Naive thymus-derived CD4-positive, alpha-beta T cell (primary cell): Measurements from ENCODE around the gene FUCA1. TPM values are rescaled to one million over a fixed set of nuclear protein-coding genes. Genes with fewer than 3 reads are reported as not detected.

ENCODE experiments used
- ATAC-seq: fragments of 150-1000 bp; cut with Tn5 transposase; 2 replicates; pipeline ENCODE4 v1.10.0; 2021; ENCODE audit warnings: mild to moderate bottlenecking, moderate library complexity
- CTCF ChIA-PET: fragments of 350-600 bp; sonication (Branson Sonifier 250); formaldehyde crosslinking; loops from one replicate; lab custom pipeline; 2021; ENCODE audit warnings: antibody characterized with exemption; lab: Charles Lee
- POLR2A ChIA-PET: fragments of 350-600 bp; sonication (Branson Sonifier 250); formaldehyde crosslinking; loops from one replicate; lab custom pipeline; 2021; ENCODE audit warnings: antibody characterized with exemption, inconsistent platforms; lab: Charles Lee
- DNase-seq, 9 donors: peaks; one replicate each; pipeline versions ENCODE4 v3.0.0 to v3.0.0-alpha.2; 2020 to 2022; ENCODE audit warnings: mixed read lengths in 1 of 9
- H3K27ac ChIP-seq: one replicate; pipeline ENCODE4 v1.7.0; 2013; ENCODE audit warnings: mild to moderate bottlenecking, low read depth, low read length, moderate library complexity
- H3K27me3 ChIP-seq, 2 donors: one replicate each; pipeline ENCODE4 v1.7.0; 2013; ENCODE audit warnings: low read length in 2 of 2, mild to moderate bottlenecking in 2 of 2, moderate library complexity in 2 of 2; ENCODE audit not compliant: control insufficient read depth in 2 of 2, insufficient read depth in 2 of 2
- H3K36me3 ChIP-seq, 3 experiments: 1 replicate in 2 of 3; 2 replicates in 1 of 3; pipeline ENCODE4 v1.7.0; 2013; ENCODE audit warnings: low read length in 3 of 3, mild to moderate bottlenecking in 3 of 3, moderate library complexity in 1 of 3; ENCODE audit not compliant: insufficient read depth in 3 of 3, control insufficient read depth in 2 of 3
- H3K4me1 ChIP-seq, 2 donors: one replicate each; pipeline ENCODE4 v1.7.0; 2013; ENCODE audit warnings: low read length in 2 of 2, mild to moderate bottlenecking in 2 of 2, moderate library complexity in 1 of 2; ENCODE audit not compliant: control insufficient read depth in 2 of 2, insufficient read depth in 2 of 2
- H3K4me3 ChIP-seq: 2 replicates; pipeline ENCODE4 v1.7.0; 2013; ENCODE audit warnings: mild to moderate bottlenecking, low read length
- H3K9me3 ChIP-seq, 3 experiments: 1 replicate in 2 of 3; 2 replicates in 1 of 3; pipeline ENCODE4 v1.7.0; 2013; ENCODE audit warnings: low read length in 3 of 3; ENCODE audit not compliant: control insufficient read depth in 2 of 3
- H3K27ac Mint-ChIP-seq, 9 donors: one replicate each; pipeline ENCODE4 v1.8.0; 2020 to 2022; ENCODE audit warnings: mixed read lengths in 9 of 9, mild to moderate bottlenecking in 8 of 9, moderate library complexity in 5 of 9, inconsistent platforms in 2 of 9
- H3K27me3 Mint-ChIP-seq, 5 donors: one replicate each; pipeline ENCODE4 v1.8.0; 2021 to 2022; ENCODE audit warnings: mixed read lengths in 5 of 5, mild to moderate bottlenecking in 1 of 5
- H3K36me3 Mint-ChIP-seq, 5 donors: one replicate each; pipeline ENCODE4 v1.8.0; 2020 to 2022; ENCODE audit warnings: mixed read lengths in 5 of 5, mild to moderate bottlenecking in 3 of 5, inconsistent platforms in 1 of 5
- H3K4me1 Mint-ChIP-seq, 7 donors: one replicate each; pipeline ENCODE4 v1.8.0; 2020 to 2022; ENCODE audit warnings: mixed read lengths in 7 of 7, mild to moderate bottlenecking in 3 of 7, inconsistent platforms in 1 of 7
- H3K4me3 Mint-ChIP-seq, 10 donors: one replicate each; pipeline ENCODE4 v1.8.0; 2020 to 2022; ENCODE audit warnings: mild to moderate bottlenecking in 10 of 10, mixed read lengths in 10 of 10, moderate library complexity in 6 of 10, inconsistent platforms in 2 of 10
- H3K9me3 Mint-ChIP-seq, 11 donors: one replicate each; pipeline ENCODE4 v1.8.0; 2020 to 2022; ENCODE audit warnings: mixed read lengths in 11 of 11, mild to moderate bottlenecking in 4 of 11, inconsistent platforms in 1 of 11, moderate library complexity in 1 of 11
- intact Hi-C, 2 donors: fragments of 100-400 bp; cut with micrococcal nuclease; formaldehyde crosslinking; loops; one replicate each; pipeline ENCODE4 v1.15.1; 2023
- polyA plus RNA-seq, 2 donors: library from polyadenylated mRNA; unstranded; fragments of 300-500 nt; fragmentation: Illumina TruSeq; gene quantifications; one replicate each; pipeline ENCODE4 v1.2.3, GENCODE V29; 2021
- total RNA-seq, 6 experiments: library from RNA in 5 of 6; stranded (reverse) in 5 of 6; gene quantifications; 1 replicate in 5 of 6; 2 replicates in 1 of 6; pipeline ENCODE4 v1.2.3 and lab custom pipeline; 2021 to 2026

FUCA1 gene
- total and polyA plus RNA-seq, 7 experiments from 2014 or later, result 4.9 to 62.7 (median 16.3) TPM

- ChIA-PET CTCF (interaction anchor here (0.7 to 2.3 kb wide), 2 partner anchors 14 to 43 kb away, joined by 3 to 10 read pairs; no protein-coding TSS in a partner anchor), POLR2A (interaction anchor here (0.6 to 5.2 kb wide), 20 partner anchors 9 to 821 kb away, joined by 3 to 41 read pairs (median 4); partner anchors contain the start of genes CNR2, GALE, LYPLA2 and PITHD1)
- no peak for DNase-seq
- peak; percentile 20 for ATAC-seq
- Mint-ChIP-seq H3K27me3 (peaks cover 0 to 8% (median 0%) of the 10 kb centered on the region in 5 donors), H3K9me3 (no peaks in the 10 kb centered on the region), H3K36me3 (peaks cover 0 to 4% (median 0%) of the 10 kb centered on the region in 5 donors), H3K27ac (peak overlapping the region; percentile 76 to 98 (median 96)), H3K4me3 (peak overlapping the region; percentile 86 to 96 (median 94)), H3K4me1 (peaks cover 11 to 27% (median 20%) of the 10 kb centered on the region in 7 donors)
- Histone ChIP-seq H3K27me3 (no peaks in the 10 kb centered on the region), H3K4me1 (peaks cover 6% of the 10 kb centered on the region in 2 donors), H3K36me3 (peaks cover 0 to 5% (median 0%) of the 10 kb centered on the region in 3 experiments), H3K4me3 (peak overlapping the region; percentile 95), H3K27ac (peak overlapping the region; percentile 95), H3K9me3 (no peaks in the 10 kb centered on the region)
- intact Hi-C loops, result loop anchor here (1.0 to 2.0 kb wide), 7 partner anchors 12 to 133 kb away; partner anchors contain the start of genes FUCA1 (in 2 of the 2), GALE (in 1 of the 2), PITHD1 (in 1 of the 2) and PNRC2 (in 1 of the 2)
Observed at GRCh38 chr1:23825762-23826522, 42.1 kb downstream of the FUCA1 start.

GRCh38 chr1:23825076-23825761 is 42.9 kb downstream of the FUCA1 start, which contains the start of gene HMGCL:
Gene HMGCL, minus strand, starts transcription at chr1:23825429. Its CDS starts 14 bp downstream, at chr1:23825415.
- H3K4me3 ChIP-seq, result peak within 1 kb of the TSS; percentile 95
- H3K36me3 Mint-ChIP-seq, result peaks cover 0 to 7% (median 2%) of the 10 kb centered on the region in 5 donors
- DNase-seq (peak; percentile 64 to 89 (median 81)), ATAC-seq (peak; percentile 99)
- ChIA-PET CTCF (interaction anchor here (0.7 to 2.3 kb wide), 3 partner anchors 9 to 44 kb away, joined by 3 to 10 read pairs (median 3); no protein-coding TSS in a partner anchor), POLR2A (interaction anchor here (0.6 to 5.2 kb wide), 27 partner anchors 9 to 723 kb away, joined by 3 to 41 read pairs (median 3); partner anchors contain the start of genes CNR2, ELOA, GALE and LYPLA2)
- peaks cover 6% of the 10 kb centered on the region in 2 donors for H3K4me1 ChIP-seq
- peaks cover 0 to 5% (median 0%) of the 10 kb centered on the region in 5 donors for H3K27me3 Mint-ChIP-seq
- peak within 1 kb of the TSS; percentile 86 to 96 (median 94) for H3K4me3 Mint-ChIP-seq
- peak within 1 kb of the TSS; percentile 76 to 98 (median 96) for H3K27ac Mint-ChIP-seq
- no peaks in the 10 kb centered on the region for H3K27me3 ChIP-seq
- peak within 1 kb of the TSS; percentile 95 for H3K27ac ChIP-seq
- H3K9me3 ChIP-seq, result no peaks in the 10 kb centered on the region
- peaks cover 0 to 7% (median 0%) of the 10 kb centered on the region in 3 experiments for H3K36me3 ChIP-seq
- intact Hi-C loops, result loop anchor here (1.0 to 2.0 kb wide), 7 partner anchors 13 to 134 kb away; partner anchors contain the start of genes FUCA1 (in 2 of the 2), GALE (in 1 of the 2), PITHD1 (in 1 of the 2) and PNRC2 (in 1 of the 2)
- H3K9me3 Mint-ChIP-seq, result no peaks in the 10 kb centered on the region
- peaks cover 11 to 33% (median 20%) of the 10 kb centered on the region in 7 donors for H3K4me1 Mint-ChIP-seq

- Histone ChIP-seq H3K9me3 (no peaks in the 10 kb centered on the region), H3K4me1 (peaks cover 6% of the 10 kb centered on the region in 2 donors), H3K36me3 (peaks cover 0 to 12% (median 0%) of the 10 kb centered on the region in 3 experiments), H3K4me3 (peak overlapping the region; percentile 95), H3K27me3 (no peaks in the 10 kb centered on the region), H3K27ac (peak overlapping the region; percentile 95)
- Mint-ChIP-seq H3K4me1 (peaks cover 11 to 33% (median 20%) of the 10 kb centered on the region in 7 donors), H3K4me3 (peak overlapping the region; percentile 86 to 96 (median 94)), H3K27ac (peak overlapping the region; percentile 76 to 98 (median 96)), H3K27me3 (peaks cover 0 to 3% (median 0%) of the 10 kb centered on the region in 5 donors), H3K9me3 (no peaks in the 10 kb centered on the region), H3K36me3 (peaks cover 0 to 9% (median 3%) of the 10 kb centered on the region in 5 donors)
- ATAC-seq (peak; percentile 4), DNase-seq (no peak)
- intact Hi-C loops, result loop anchor here (1.0 to 2.0 kb wide), 7 partner anchors 14 to 135 kb away; partner anchors contain the start of genes FUCA1 (in 2 of the 2), GALE (in 1 of the 2), PITHD1 (in 1 of the 2) and PNRC2 (in 1 of the 2)
- POLR2A ChIA-PET, result interaction anchor here (0.6 to 5.2 kb wide), 18 partner anchors 8 to 480 kb away, joined by 3 to 41 read pairs (median 3); partner anchors contain the start of genes ELOA, GALE, PITHD1 and PNRC2
- CTCF ChIA-PET, result interaction anchor here (1.1 to 2.3 kb wide), 2 partner anchors 8 to 13 kb away, joined by 3 to 10 read pairs; no protein-coding TSS in a partner anchor
Observed at GRCh38 chr1:23824711-23825075, 43.4 kb downstream of the FUCA1 start.

- Histone ChIP-seq H3K36me3 (peaks cover 0 to 15% (median 0%) of the 10 kb centered on the region in 3 experiments), H3K27me3 (no peaks in the 10 kb centered on the region), H3K4me1 (peaks cover 6% of the 10 kb centered on the region in 2 donors), H3K9me3 (no peaks in the 10 kb centered on the region), H3K27ac (peak overlapping the region; percentile 95), H3K4me3 (no peak overlapping the region)
- H3K9me3 Mint-ChIP-seq, result no peaks in the 10 kb centered on the region
- peaks cover 0 to 3% (median 0%) of the 10 kb centered on the region in 5 donors for H3K27me3 Mint-ChIP-seq
- DNase-seq, result no peak
- peaks cover 0 to 9% (median 3%) of the 10 kb centered on the region in 5 donors for H3K36me3 Mint-ChIP-seq
- POLR2A ChIA-PET, result interaction anchor here (0.6 to 5.2 kb wide), 6 partner anchors 14 to 1639 kb away, joined by 3 to 41 read pairs (median 5); partner anchors contain the start of genes FUCA1, GALE and PNRC2
- peak overlapping the region in 9 of 10 donors; percentile 42 to 95 (median 92) for H3K4me3 Mint-ChIP-seq
- ATAC-seq, result no peak
- intact Hi-C loops, result loop anchor here in 1 of 2 donors (2.0 kb wide), 1 partner anchor 15 kb away; no protein-coding TSS in a partner anchor
- peaks cover 11 to 33% (median 20%) of the 10 kb centered on the region in 7 donors for H3K4me1 Mint-ChIP-seq
- H3K27ac Mint-ChIP-seq, result peak overlapping the region in 7 of 9 donors; percentile 40 to 96 (median 92)
- CTCF ChIA-PET, result interaction anchor here (0.6 to 2.3 kb wide), 3 partner anchors 12 to 74 kb away, joined by 4 to 10 read pairs (median 5); no protein-coding TSS in a partner anchor
Observed at GRCh38 chr1:23823767-23824166, 44.3 kb downstream of the FUCA1 start.

- no peaks in the 10 kb centered on the region for H3K27me3 Mint-ChIP-seq
- H3K27ac Mint-ChIP-seq, result peak overlapping the region in 1 of 9 donors; percentile 31
- no peak overlapping the region for H3K27ac ChIP-seq
- H3K4me1 Mint-ChIP-seq, result peaks cover 0 to 6% (median 0%) of the 10 kb centered on the region in 7 donors
- no peak overlapping the region for H3K4me3 ChIP-seq
- no peak overlapping the region for H3K4me3 Mint-ChIP-seq
- intact Hi-C loops, result no loop called here
- peaks cover 0 to 30% (median 10%) of the 10 kb centered on the region in 5 donors for H3K36me3 Mint-ChIP-seq
- no peaks in the 10 kb centered on the region for H3K27me3 ChIP-seq
- ChIA-PET CTCF (interaction anchor here (1.5 kb wide), 1 partner anchor 11 kb away, joined by 4 read pairs; no protein-coding TSS in a partner anchor), POLR2A (interaction anchor here (0.5 kb wide), 1 partner anchor 746 kb away, joined by 3 read pairs; no protein-coding TSS in a partner anchor)
- no peaks in the 10 kb centered on the region for H3K9me3 Mint-ChIP-seq
- H3K9me3 ChIP-seq, result no peaks in the 10 kb centered on the region
- no peak for ATAC-seq
- H3K36me3 ChIP-seq, result peaks cover 0 to 49% (median 11%) of the 10 kb centered on the region in 3 experiments
- DNase-seq, result no peak
- no peaks in the 10 kb centered on the region for H3K4me1 ChIP-seq
Observed at GRCh38 chr1:23817633-23818032, 50.5 kb downstream of the FUCA1 start.
